GM21526 (cell line): ENCODE measurements around the gene CAPNS2.
"Not testable (repeated sequence)": the region's sequence is repeated elsewhere in the genome, so short reads cannot be mapped to it uniquely, and the experiment has no call there.

Experiments used
- ATAC-seq: cut with Tn5 transposase; IDR thresholded peaks from one replicate; pipeline ENCODE4 v1.9.1; 2021; ENCODE audit warnings: moderate library complexity; ENCODE audit not compliant: unreplicated experiment, low FRiP score

The CAPNS2 gene

GRCh38 chr16:55567382-55567781 lies 898 bp downstream of the CAPNS2 start:
- no peak for ATAC-seq

GRCh38 chr16:55568207-55568606 lies 1.7 kb downstream of the CAPNS2 start:
- ATAC-seq = no peak

- no peak for ATAC-seq
These were observed 2.5 kb downstream of the CAPNS2 start for GRCh38 chr16:55569025-55569424.

GRCh38 chr16:55570159-55570558 lies 3.7 kb downstream of the CAPNS2 start:
- ATAC-seq = no peak

- ATAC-seq = no peak
These were observed 4.9 kb downstream of the CAPNS2 start for GRCh38 chr16:55571191-55571897.

- no peak for ATAC-seq
These were observed 6.0 kb downstream of the CAPNS2 start for GRCh38 chr16:55572439-55572838.

GRCh38 chr16:55574811-55575210 lies 8.3 kb downstream of the CAPNS2 start:
- no peak for ATAC-seq

GRCh38 chr16:55575496-55575895 lies 9.0 kb downstream of the CAPNS2 start:
- ATAC-seq = no peak

GRCh38 chr16:55576384-55576783 lies 9.9 kb downstream of the CAPNS2 start:
- no peak for ATAC-seq

- no peak for ATAC-seq
These were observed 11.4 kb downstream of the CAPNS2 start for GRCh38 chr16:55577887-55578286.

- no peak for ATAC-seq
These were observed 19.1 kb downstream of the CAPNS2 start for GRCh38 chr16:55585631-55586030.

- ATAC-seq = no peak
These were observed 22.3 kb downstream of the CAPNS2 start for GRCh38 chr16:55588799-55589198.

GRCh38 chr16:55592306-55592705 lies 25.8 kb downstream of the CAPNS2 start:
- no peak for ATAC-seq

GRCh38 chr16:55597928-55598327 lies 31.4 kb downstream of the CAPNS2 start:
- no peak for ATAC-seq

- ATAC-seq = no peak
These were observed 39.4 kb downstream of the CAPNS2 start for GRCh38 chr16:55605754-55606336.

GRCh38 chr16:55613613-55614335 lies 47.3 kb downstream of the CAPNS2 start:
- ATAC-seq = no peak

- no peak for ATAC-seq
These were observed 48.6 kb downstream of the CAPNS2 start for GRCh38 chr16:55615071-55615470.

GRCh38 chr16:55615670-55616069 lies 49.2 kb downstream of the CAPNS2 start:
- ATAC-seq = not testable (repeated sequence)
